ENCODE measurements around the gene INSL4. TPM values are rescaled to one million over a fixed set of nuclear protein-coding genes. Genes with fewer than 3 reads are reported as not detected.

Gene INSL4
- polyA plus RNA-seq, 5 donors: not detected

Other genes starting within 250 kb of the INSL4 start
- gene JAK2, start 246.1 kb upstream of the INSL4 start, polyA plus RNA-seq (ENCODE audit: insufficient read depth in 1 of 5, insufficient read length in 5 of 5, low replicate concordance in 1 of 5): 10 to 100 TPM; 10.2 to 17.6 (median 14.1) TPM
- 1 to 10 TPM in 1 of 5 donors, under 1 TPM in 4; 0.51 to 1.1 (median 0.61) TPM for gene INSL6, start 45.8 kb upstream of the INSL4 start, polyA plus RNA-seq (ENCODE audit: insufficient read depth in 1 of 5, insufficient read length in 5 of 5, low replicate concordance in 1 of 5)
- gene RLN2, start 73.3 kb downstream of the INSL4 start, polyA plus RNA-seq (ENCODE audit: insufficient read depth in 1 of 5, insufficient read length in 5 of 5, low replicate concordance in 1 of 5): 1 to 10 TPM; 1.9 to 3.2 (median 2.3) TPM
- gene RLN1, start 108.5 kb downstream of the INSL4 start, polyA plus RNA-seq (ENCODE audit: insufficient read depth in 1 of 5, insufficient read length in 5 of 5, low replicate concordance in 1 of 5): under 1 TPM in 4 of 5 donors, not detected in 1; 0.36 to 0.77 (median 0.56) TPM
- 10 to 100 TPM; 18.8 to 26.4 (median 23.1) TPM for gene PLGRKT, start 206.5 kb downstream of the INSL4 start, polyA plus RNA-seq (ENCODE audit: insufficient read depth in 1 of 5, insufficient read length in 5 of 5, low replicate concordance in 1 of 5)
- 1 to 10 TPM in 3 of 5 donors, under 1 TPM in 2; 0.71 to 1.4 (median 1.2) TPM for gene CD274, start 219.1 kb downstream of the INSL4 start, polyA plus RNA-seq (ENCODE audit: insufficient read depth in 1 of 5, insufficient read length in 5 of 5, low replicate concordance in 1 of 5)